Stimulated activated CD8-positive, alpha-beta memory T cell treated with anti-CD3 and anti-CD28 coated beads, Interleukin-4, amount 100 ng/mL, for 24 hours (primary cell): ENCODE measurements around the gene RPLP2.

Source experiments
- DNase-seq: peaks from one replicate; pipeline ENCODE4 v3.0.0-alpha.2; 2020; ENCODE audit warnings: low read depth

RPLP2 gene

DNA sequence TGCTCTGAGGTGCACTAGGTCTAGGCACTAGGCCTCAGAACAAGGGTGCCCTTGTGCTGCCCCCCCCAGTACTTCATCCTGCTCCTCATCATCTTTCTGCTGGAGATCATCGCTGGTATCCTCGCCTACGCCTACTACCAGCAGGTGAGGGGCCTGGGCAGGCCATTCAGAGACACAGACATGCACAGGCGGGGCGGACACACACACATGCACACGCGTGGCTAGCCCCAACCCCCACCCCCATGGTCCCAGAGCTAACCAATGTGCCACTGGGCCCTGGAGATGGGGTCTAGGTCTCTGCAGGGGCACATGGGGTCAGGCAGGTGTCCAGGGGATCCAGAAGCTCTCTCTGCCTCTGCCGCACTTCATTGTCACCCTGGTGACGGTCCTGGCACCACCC is 26.9 kb downstream of the RPLP2 start:
- DNase-seq, result no peak

DNA sequence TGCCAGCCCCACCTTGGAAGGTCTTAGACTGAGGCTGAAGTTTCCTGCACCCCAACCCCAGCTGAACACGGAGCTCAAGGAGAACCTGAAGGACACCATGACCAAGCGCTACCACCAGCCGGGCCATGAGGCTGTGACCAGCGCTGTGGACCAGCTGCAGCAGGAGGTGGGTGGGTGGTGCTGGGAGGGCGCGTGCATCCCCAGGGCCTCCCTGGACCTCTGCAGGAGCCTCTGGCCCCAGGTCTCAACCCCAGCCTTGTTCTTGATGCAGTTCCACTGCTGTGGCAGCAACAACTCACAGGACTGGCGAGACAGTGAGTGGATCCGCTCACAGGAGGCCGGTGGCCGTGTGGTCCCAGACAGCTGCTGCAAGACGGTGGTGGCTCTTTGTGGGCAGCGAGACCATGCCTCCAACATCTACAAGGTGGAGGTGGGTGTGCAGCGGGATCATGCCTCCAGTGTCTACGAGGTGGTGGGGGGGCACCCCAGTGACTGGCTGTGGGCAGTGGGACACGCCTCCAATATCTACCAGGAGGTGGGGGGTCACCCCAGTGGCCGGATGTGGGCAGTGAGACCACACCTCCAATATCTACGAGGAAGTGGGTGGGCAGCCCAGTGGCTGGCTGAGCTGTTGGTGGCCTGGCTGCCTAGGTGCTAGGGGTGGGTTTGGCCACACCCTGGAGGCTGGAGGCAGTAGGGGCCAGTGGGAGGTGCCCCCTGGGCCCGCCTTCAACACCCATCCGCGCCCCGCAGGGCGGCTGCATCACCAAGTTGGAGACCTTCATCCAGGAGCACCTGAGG is 27.6 kb downstream of the RPLP2 start:
- DNase-seq, result no peak

DNA sequence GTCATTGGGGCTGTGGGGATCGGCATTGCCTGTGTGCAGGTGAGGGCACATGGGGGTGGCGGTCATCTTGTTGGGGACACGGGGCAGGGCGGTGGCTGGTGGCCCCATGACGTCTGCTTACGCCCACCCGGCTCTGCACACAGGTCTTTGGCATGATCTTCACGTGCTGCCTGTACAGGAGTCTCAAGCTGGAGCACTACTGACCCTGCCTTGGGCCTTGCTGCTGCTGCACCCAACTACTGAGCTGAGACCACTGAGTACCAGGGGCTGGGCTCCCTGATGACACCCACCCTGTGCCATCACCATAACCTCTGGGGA is 28.2 kb downstream of the RPLP2 start:
- DNase-seq, result no peak

DNA sequence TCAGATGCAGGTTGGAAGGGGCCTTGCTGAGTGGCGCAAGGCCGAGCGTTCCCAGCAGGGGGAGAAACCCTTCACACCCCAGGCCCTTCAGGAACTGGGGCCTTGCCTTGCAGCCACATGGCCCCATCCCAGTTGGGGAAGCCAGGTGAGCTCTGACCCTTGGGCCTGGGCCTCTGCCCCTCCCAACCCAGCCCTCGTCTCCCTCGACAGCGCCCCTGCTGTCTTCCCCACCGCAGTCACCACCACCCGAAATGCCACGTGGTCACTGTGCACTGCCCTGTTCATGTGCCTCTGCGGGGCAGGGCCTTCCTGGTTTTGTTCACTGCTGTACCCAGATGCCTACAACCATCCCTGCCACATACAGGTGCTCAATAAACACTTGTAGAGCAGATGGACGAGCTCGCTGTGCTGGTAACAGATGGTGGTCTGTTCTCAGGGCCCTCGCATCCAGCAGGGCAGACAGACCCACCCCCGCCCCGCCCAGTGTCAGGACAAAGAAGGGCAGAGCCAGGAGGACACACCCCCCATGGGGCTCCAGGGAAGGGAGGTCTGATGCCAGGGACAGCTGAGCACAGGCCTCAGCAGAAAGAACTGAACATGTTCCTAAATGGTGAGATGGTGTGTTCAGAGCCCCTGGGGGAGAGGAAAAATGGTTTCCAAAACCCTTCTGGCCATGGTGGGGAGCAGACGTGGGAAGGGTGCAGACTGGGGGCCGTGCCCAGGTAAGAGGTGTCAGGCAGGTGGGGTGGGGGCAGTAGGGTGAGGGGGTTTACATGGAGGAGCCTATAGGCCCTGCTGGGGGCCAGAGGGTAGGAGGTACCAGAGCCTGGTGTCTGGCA is 28.9 kb downstream of the RPLP2 start:
- no peak for DNase-seq

DNA sequence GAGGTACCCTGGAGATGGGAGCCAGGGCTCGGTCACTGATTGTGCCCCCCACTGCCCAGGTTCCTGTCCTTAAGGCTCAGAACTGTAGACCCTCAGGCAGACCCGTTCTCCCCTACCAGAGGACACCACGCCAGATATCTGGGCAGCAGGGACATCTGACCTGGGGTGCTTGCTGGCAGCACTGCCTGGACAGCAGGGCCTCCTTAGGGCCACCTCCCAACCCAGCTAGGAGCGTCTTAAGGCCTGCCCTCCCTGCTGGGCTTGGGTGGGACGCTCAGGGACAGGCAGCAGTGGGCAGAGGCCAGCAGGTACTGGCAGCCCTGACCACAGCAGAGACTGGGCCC is 29.5 kb downstream of the RPLP2 start:
- DNase-seq, result no peak

DNA sequence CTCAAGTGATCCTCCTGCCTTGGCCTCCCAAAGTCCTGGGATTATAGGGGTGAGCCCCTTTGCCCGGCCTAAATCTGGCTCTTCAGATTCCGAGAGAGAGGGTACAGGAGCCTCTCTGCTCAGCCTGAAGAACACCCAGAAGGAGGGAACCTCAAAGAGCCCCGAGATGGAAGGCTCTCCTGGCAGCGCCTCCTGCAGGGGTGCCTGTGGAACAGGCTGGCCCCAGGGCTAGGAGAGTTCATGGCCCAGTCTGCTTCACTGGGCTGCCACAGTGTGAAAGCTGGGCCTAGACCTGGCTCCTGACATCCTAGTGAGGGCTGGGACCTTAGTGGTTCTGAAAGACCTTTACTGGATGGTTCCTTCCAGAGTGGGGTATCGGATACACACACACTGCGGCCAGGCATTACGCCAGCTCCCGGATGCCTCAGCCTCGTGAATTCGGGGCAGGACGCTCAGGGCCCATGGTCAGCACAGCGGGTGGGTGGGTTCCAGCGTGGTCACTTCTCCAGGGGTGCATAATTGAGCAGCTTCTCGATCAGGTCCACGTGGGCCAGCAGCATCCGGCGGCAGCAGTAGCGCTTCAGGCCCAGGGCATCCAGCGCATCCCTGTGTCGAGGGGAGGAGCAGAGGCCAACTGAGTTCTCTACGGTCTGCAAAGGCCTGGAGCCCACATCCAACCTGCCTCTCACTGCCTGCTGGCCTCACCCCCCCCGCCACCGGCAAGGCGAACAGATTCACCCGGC is 30.3 kb downstream of the RPLP2 start:
- no peak for DNase-seq

DNA sequence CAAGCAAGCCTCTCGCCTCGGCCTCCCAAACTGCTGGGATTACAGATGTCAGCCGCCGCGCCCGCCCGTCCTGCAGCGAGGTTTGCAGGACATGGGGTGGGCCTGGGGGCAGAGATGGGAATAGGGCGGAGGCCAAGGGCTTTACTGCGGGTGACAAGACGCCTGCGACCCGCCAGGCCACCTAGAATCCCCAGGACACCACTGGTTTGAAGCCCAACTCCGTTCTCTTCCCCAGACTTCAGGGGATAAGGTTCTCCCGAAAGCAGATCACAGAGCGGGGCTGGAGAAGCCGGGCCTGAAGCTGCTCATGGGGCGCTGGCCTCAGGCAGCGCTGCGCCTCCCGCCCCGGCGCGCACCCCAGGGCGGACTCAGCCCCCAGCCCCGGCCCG is 32.2 kb downstream of the RPLP2 start:
- no peak for DNase-seq

DNA sequence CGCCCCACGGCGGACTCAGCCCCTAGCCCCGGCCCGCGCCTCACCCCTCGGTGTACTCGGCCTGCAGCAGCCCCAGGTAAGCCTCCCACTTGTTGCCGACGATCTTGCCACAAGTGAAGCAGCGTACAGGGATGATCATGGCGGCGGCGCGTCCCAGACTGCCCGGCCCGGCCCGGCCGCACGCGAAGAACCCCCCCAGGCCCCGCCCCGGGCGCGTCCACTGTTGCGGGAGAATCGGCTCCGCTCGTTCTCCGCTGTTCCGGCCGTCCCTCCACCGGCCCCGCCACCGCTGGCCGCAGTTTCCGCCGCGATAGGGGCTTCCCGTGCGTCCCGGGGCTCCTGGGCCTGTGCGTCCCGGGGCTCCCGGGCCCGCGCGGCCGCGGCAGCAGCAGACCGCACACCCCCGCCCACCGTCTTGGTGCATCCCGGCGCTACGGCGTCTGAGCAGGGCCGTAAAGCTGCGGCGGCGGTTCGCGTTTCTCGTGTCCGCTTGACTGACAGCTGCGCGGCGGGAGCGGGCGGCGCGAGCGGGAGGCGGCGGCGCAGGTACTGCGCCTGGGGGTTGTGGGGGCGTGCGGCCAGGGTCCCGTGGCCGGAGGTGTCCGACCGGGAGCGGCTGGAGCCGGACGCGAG is 32.7 kb downstream of the RPLP2 start, which contains the start of the genes POLR2L and TSPAN4:
Gene POLR2L, minus strand, starts transcription at position 160 of the 633 bp plus-strand sequence. Its CDS starts 21 bp downstream, at position 139.
Gene TSPAN4, plus strand, starts transcription at position 483 of the 633 bp plus-strand sequence. CDS start 7,453 bp downstream, outside the sequence.
- DNase-seq, result peak; percentile 84

DNA sequence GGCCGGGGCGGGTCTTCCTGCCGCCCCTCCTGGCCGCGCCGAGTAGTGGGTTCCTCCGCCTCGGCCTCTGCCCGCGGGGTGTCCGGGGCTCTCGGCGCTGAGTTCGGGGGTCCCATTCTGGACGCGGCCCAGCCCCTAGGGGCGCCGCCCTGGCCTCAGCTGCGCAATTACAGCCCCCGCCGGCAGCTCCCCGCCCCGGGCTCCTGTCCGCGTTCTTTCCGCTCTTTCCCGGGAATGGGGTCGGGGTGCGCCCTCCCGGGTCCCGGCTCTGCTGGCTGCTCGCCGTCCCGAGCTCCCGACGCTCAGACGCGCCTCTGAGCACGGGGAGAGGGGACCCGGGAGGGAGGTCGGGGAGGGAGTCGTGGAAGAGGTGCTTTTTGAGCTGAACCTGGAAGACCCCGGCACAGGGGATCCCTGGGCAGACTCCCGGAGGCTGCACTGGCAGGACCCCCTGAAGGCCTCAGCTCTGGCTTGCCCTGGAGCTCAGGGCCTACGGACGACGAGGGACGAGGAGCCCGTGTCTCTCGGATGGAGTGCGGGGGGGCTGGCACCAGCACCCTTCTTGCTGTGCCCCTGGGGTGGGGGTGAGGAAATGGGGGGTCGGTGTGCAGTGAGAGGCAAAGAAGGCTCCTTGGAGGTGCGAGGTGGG is 33.4 kb downstream of the RPLP2 start:
- no peak for DNase-seq

DNA sequence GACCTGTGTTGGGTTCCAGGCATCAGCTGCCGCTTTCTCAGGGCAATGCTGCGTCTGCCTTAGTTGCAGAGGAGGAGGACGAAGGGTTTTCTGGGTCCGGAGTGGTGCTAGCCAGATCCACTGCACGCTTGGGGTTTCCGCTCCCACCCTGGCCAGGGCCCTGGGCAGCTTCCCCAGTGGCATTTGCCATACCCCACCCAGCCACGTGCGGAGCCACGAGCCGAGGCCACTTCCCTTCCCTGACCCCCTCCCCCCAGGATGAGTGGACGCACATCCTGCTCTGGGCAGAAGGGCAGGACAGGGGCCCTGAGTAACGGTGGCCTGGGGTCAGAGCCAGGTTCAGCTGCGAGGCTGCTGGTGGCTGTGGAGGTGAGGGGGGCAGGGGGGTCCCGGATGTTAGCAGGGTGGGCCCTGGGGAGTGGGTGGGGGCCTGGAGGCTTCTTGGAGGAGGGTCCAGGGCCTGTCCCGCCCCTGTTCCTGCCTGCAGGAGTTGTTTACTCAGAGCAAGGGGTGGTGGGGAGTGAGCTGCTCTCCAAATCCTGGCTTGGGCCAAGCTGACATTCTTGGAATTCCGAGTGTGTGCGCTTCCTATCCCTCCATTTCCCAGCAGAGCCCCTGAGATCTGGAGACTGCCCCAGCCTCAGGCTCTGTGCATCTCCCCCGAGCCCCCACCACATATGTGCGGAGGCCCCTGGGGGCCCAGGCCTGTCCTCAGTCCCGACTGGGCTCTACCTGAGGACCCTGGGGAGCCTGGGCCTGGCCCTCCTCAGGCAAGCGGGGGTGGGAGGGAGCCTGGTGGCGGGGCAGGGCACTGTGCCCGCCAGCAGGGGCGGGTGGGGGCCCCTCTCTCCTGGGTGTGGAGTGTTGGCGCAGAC is 34.3 kb downstream of the RPLP2 start:
- DNase-seq, result no peak

DNA sequence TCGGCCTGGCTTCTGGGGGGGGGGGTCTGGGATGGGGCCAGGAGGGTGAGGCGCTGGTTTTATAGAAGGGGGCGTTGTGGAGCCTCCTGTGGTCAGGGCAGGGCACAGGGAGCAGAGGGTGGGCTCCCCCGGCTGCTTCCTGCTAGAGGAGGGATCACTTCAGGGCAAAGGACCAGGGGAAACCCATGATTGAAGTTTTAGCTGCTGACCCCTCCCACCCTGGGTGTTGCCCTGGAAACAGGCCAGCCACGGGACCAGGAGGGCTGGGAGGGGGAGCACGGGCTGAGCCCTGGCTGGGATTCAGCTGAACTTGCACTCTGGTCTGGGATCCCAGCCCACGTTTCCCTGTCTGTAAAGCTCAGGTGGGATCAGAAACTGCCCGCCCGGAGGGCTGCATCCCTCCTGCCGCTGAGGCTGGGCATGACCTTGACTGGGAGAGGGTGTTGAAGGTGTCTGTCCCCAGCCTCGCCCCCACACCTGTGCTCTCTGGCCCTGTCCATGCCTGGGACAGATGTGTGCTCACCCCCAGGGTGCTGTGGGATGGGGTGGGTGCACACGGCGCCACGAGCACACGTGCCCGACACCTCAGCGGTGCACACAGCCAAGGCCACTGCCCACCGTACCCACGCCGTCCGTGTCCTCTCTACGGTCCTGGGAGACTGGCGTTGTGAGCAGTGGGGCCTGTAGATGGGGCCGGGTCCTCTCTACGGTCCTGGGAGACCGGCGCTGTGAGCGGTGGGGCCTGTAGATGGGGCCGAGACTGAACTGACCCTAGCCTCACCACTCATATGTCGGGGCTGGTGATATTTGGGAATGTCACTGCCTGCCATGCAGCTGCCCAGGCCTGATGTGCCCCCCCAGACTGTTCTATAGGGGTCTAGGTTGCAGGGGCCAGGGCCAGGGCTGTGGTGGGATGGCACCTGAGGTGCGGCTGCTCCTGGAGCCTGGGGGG is 35.2 kb downstream of the RPLP2 start:
- no peak for DNase-seq

DNA sequence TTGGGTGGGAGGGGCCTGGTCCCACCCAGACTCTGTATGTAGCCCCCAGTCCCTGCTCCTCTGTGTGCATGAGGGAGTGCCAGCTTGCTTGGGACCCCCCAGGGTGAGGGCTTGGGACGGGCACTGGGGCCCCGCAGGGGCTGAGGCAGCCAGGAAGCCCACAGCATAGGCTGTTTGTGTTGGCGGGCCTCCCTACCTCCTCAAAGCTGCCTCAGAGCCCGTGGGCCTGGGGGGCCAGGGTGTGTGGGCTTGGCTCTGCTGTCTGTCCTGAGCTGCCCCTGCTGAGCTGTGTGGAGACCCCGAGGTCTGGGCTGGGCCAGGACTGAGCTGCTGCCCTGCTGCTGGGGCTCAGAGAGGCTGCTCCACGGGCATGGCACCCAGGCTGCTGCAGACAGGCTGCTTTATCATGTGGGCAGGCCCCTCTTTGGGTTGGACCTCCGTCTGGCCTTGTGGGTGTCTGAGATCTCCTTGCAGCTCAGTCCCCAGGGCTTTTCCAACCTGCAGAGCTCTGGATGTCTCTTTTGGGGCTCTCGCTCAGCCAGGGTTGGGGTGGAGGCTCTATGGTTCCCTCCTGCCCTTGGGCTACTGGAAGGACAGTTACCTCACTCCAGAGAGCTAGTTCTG is 36.2 kb downstream of the RPLP2 start:
- DNase-seq, result no peak

DNA sequence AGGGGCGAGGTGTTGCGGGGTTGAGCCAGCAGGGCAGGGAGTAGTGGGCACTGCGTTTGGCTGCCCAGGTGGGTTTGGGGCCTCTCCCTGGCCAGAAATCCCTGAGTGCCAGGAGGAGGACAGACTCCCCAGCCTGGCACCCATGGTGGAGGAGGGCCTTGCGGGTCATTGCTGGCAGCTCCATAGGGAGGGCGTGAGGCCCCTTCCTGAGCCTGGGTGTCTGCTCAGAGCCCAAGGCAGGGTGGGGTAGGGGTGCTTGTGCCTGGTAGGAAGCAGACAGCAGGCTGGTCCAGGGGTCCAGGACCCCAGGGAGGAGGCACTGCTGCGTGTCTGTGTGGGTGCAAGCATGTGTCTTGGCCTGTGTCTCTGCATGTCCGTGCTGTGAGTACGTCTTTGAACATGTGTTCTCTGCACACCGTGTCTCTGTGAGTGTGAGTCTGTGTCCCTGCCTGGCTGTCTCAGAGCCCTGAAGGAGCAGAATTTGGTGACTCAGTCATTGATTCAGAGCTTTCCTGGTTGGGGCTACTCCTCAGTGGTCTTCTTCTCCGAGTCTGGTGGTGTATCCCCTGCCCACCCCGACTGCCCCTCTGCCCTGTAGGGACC is 36.8 kb downstream of the RPLP2 start:
- no peak for DNase-seq

DNA sequence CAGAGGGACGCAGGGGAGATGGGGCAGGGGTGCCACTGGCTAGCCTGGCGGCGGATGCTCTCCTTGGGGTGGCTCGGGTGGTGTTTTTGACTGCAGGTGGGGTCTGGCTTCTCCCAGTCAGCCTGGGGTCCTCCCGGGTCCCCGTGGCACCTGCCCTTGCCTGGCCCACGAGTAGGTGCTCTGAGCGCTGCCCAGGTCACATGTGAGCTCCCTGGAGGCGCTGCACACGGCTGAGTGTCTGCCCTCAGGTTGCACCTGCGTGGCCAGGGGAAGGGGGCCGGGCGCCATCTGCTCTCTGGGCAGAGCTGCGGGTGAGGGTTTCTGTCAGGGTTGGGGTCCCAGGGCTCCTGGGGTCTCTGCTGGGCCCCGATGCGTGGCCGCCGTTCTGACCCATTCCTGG is 38.1 kb downstream of the RPLP2 start:
- no peak for DNase-seq

DNA sequence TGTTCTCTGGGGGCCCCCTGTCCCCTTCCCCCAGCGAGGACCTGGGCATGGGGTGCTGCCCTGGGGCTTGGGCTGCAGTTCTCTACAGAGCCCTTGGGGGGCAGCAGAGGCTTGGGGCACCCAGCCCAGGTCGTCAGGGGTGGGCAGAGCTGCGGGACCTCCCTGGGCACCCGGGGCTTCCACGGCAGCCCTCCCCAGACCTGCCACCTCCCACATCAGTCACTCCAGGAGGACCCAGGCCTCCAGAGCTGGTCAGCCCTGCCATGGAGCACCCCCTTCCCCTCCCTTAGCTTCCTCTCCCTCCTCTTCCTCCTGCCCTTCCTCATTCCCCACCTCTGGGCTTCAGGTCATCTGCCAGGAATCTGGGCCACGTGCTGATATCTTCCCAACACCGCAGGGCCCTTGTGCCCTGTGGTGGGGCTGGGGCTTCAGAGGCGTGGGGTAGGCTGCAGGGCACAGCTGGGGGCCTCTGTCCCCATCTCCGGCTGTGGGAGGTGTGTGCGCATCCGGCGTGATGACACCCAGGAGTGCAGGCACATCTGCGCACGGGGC is 38.7 kb downstream of the RPLP2 start:
- peak; percentile 54 for DNase-seq

DNA sequence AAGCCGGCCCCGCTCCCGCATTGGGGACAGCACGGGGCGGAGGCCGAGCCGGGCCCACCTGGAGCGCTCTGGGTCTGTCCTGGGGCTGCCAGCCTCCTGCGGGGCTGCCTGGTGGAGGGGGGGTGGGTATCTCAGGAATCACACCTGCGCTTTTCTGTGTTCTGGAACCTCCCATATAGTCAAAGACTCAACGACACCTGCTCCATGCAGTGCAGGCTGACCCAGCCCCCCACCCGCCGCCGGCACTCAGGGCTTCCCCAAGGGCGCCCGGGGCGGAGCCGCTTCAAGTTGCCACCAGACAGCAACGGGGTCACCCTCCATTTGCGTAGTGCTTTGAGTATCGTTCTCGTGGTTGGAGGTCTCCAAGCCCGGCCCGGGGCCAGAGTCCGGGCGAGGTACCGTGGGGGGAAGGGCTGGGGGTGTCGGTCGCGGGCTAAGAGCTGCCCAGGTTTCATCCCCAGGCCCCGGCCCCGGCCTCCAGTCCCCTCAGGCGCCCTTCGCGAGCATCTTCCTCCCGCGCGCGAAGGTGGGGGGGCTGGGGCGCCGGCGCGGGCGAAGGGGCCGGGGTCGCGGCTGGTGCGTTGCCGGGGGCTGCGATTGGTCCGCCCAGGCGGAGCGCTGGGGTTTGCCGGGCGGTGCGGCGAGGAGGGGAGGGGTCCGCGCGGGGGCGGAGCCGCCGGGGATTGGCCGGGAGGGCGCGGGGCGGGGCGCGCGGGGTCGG is 39.5 kb downstream of the RPLP2 start:
- DNase-seq, result no peak

DNA sequence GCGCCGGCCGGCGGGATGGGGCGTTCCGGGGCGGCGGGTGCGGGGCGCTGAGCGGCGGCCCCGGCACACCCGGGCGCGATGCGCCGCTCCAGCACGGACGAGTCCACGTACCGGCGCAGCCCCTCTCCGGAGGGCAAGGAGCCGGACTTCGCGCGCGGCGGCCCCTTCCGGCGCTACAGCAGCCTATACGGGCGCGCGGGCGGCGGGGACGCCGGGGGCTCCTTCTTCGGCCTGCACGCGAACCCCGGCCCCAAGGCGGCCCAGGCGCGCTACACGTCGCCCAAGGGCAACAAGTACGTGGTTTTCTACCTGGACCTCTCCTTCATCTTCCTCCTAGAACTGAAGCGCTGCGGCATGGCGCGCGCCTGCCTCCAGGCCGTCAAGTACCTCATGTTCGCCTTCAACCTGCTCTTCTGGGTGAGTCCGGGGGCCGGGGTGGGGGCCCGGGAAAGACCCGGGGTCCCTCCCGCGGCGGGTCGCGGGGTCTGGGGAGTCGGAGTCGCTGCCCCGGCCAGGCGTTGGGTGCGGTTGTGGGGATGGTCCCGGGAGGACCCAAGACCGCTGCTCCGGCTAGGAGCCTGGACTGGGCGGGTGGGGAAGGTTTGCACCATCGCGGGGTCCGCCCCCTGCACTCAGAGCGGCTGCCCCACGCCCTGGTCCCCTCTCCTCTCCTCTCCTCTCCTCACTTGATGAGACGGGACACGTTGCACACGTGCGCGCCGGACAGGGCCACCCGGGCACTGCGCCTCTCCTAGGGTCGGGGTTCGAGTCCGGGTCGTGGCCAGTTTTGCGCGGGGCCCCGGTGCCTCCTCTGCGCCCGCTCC is 40.4 kb downstream of the RPLP2 start:
- no peak for DNase-seq
